ENCODE measurements around the gene CANT1.

- TF ChIP-seq POLR2AphosphoS5 (IDR thresholded peaks at IDR 0.05; ENCODE audit: borderline replicate concordance, low read depth, low read length) (no peak), EZH2 (IDR thresholded peaks at IDR 0.05) (no peak)
These were observed 55.9 kb downstream of the CANT1 start for GRCh38 chr17:78953356-78954350.
